GM12878 (cell line): ENCODE data around the gene ADSS2. TPM values are rescaled to one million over a fixed set of nuclear protein-coding genes. Genes with fewer than 3 reads are reported as not detected.

Source experiments
- BCL11A ChIP-seq: IDR thresholded peaks from 2 replicates; pipeline ENCODE4 v1.6.1; 2011; ENCODE audit warnings: low read depth, low read length
- CBX5 ChIP-seq: sonication (generic); IDR thresholded peaks from 2 replicates; pipeline ENCODE4 v1.6.1; 2016; ENCODE audit warnings: low read depth, moderate library complexity, mild to moderate bottlenecking, inconsistent platforms
- EGR1 ChIP-seq, 2 experiments: IDR thresholded peaks; 1 replicate in 1 of 2; 2 replicates in 1 of 2; pipeline ENCODE4 v1.6.1; 2011 to 2012; ENCODE audit warnings: low read depth in 2 of 2, low read length in 2 of 2, borderline replicate concordance in 1 of 2, mild to moderate bottlenecking in 1 of 2, moderate library complexity in 1 of 2
- FOS ChIP-seq: IDR thresholded peaks from 3 replicates; pipeline ENCODE4 v1.6.1; 2011; ENCODE audit warnings: borderline replicate concordance; ENCODE audit not compliant: insufficient read length; ENCODE audit errors: extremely low read depth
- GATAD2B ChIP-seq: fragments of 450-650 bp; conservative IDR thresholded peaks from 2 replicates; pipeline ENCODE4 v1.6.1; 2017; ENCODE audit warnings: low read depth, mild to moderate bottlenecking, moderate library complexity
- KLF5 ChIP-seq: fragments of 450-650 bp; IDR thresholded peaks from 2 replicates; pipeline ENCODE4 v1.6.1; 2014; ENCODE audit warnings: mild to moderate bottlenecking; ENCODE audit not compliant: partially characterized antibody
- MYC ChIP-seq: IDR thresholded peaks from 2 replicates; pipeline ENCODE4 v1.6.1; 2011; ENCODE audit warnings: mild to moderate bottlenecking, low read length, moderate library complexity, inconsistent platforms; ENCODE audit not compliant: insufficient read depth, insufficient replicate concordance, insufficient read length, severe bottlenecking
- NBN ChIP-seq: fragments of 450-650 bp; IDR thresholded peaks from 2 replicates; pipeline ENCODE4 v1.6.1; 2016
- NRF1 ChIP-seq: conservative IDR thresholded peaks from 2 replicates; pipeline ENCODE4 v1.6.1; 2011; ENCODE audit warnings: mild to moderate bottlenecking, low read depth, low read length, improper control_type of control experiment
- RUNX3 ChIP-seq: IDR thresholded peaks from 2 replicates; pipeline ENCODE4 v1.6.1; 2012; ENCODE audit warnings: low read length, inconsistent platforms
- SP1 ChIP-seq: IDR thresholded peaks from one replicate; pipeline ENCODE4 v1.6.1; 2011; ENCODE audit warnings: low read depth, low read length
- TARDBP ChIP-seq: IDR thresholded peaks from 2 replicates; pipeline ENCODE4 v1.6.1; 2016; ENCODE audit warnings: borderline replicate concordance
- ZNF207 ChIP-seq: fragments of 450-650 bp; IDR thresholded peaks from 2 replicates; pipeline ENCODE4 v1.6.1; 2014; ENCODE audit warnings: antibody characterized with exemption, mild to moderate bottlenecking, borderline replicate concordance
- polyA plus RNA-seq, 11 experiments: library from polyadenylated mRNA; depleted of rRNA in 4 of 11; unstranded in 6 of 11; stranded (reverse) in 5 of 11; fragments of >200 nt; fragmentation: Nextera tagmentation in 4 of 11; fragmentation: Illumina TruSeq in 1 of 11; extraction: Ambion mirVana in 4 of 11; extraction: Trizol in 1 of 11; gene quantifications; 1 replicate in 1 of 11; 2 replicates in 10 of 11; pipeline versions ENCODE4 v1.2.1 to v1.2.3, GENCODE V29; 2011 to 2016; ENCODE audit warnings: inconsistent platforms in 2 of 11, missing spikeins in 2 of 11, low read depth in 1 of 11
- total RNA-seq, 4 experiments: library from RNA; depleted of rRNA in 3 of 4; stranded (reverse); fragments of >200 nt in 3 of 4; fragmentation: Illumina TruSeq in 1 of 4; extraction: Trizol in 1 of 4; gene quantifications; 2 replicates each; pipeline versions ENCODE4 v1.2.1 to v1.2.3, GENCODE V29; 2013 to 2021
- TF ChIP-seq, protein P1 (sequence below): fragments of 150-350 bp; IDR thresholded peaks from 2 replicates; pipeline ENCODE4 v1.6.1; 2016; ENCODE audit warnings: low read depth, low read length
- TF ChIP-seq, protein P2 (sequence below): fragments of 450-650 bp; formaldehyde crosslinking; IDR thresholded peaks from 2 replicates; pipeline ENCODE4 v1.5.0; 2022; ENCODE audit warnings: mild to moderate bottlenecking, missing genetic modification characterization
- TF ChIP-seq, protein P3 (sequence below): fragments of 450-650 bp; IDR thresholded peaks from 2 replicates; pipeline ENCODE4 v1.6.1; 2017; ENCODE audit warnings: mild to moderate bottlenecking, moderate library complexity
- TF ChIP-seq, protein P4 (sequence below): IDR thresholded peaks from 2 replicates; pipeline ENCODE4 v1.6.1; 2012; ENCODE audit warnings: low read length, inconsistent platforms

ADSS2 gene
- total and polyA plus RNA-seq, 10 of the 15 experiments (the other 5 are each of a cell fraction or from before 2014, with no cell fraction given): 8.1 to 49.3 (median 40.6) TPM

DNA sequence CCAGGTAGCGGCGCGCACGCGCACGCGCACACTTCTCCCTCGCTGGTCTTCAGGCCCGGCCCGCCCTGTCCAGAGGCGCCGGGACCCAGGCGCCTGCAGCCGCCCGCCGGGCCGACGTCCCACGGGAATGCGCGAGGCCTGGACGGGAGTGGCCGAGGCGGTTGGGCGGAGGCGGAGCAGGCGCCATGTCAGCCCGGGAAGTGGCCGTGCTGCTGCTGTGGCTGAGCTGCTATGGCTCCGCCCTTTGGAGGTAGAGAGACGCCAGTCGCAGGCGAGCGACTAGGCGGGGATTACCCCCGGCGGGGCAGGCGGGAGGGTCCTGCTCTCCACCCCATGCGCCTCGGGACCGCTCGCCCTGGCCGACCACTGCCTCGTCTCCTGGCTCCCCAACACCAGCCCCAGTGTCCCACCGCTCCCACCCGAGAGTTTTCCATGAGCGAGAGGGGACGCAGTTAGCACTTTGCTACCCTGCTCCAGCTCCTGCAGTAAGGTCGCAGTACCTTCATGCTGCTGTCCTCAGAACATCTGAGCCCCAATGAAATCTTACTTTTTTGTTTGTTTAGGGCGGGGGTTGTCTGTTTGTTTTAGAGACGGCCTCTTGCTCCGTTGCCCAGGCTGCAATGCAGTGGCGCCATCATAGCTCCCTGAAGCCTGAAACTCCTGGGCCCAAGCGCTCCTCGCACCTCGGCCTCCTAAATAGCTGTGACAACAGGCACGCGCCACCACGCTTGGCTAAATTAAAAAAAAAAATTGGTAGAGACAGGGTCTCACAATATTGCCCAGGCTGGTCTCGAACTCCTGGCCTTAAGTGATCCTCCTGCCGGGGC, 9.7 kb upstream of the ADSS2 start, which contains the start of gene CATSPERE (continued):
- no peak for TF ChIP-seq RUNX3
- TF ChIP-seq NRF1: peak; percentile 51
- TF ChIP-seq FOS: no peak
- no peak for TF ChIP-seq BCL11A
- TF ChIP-seq, protein P1, sequence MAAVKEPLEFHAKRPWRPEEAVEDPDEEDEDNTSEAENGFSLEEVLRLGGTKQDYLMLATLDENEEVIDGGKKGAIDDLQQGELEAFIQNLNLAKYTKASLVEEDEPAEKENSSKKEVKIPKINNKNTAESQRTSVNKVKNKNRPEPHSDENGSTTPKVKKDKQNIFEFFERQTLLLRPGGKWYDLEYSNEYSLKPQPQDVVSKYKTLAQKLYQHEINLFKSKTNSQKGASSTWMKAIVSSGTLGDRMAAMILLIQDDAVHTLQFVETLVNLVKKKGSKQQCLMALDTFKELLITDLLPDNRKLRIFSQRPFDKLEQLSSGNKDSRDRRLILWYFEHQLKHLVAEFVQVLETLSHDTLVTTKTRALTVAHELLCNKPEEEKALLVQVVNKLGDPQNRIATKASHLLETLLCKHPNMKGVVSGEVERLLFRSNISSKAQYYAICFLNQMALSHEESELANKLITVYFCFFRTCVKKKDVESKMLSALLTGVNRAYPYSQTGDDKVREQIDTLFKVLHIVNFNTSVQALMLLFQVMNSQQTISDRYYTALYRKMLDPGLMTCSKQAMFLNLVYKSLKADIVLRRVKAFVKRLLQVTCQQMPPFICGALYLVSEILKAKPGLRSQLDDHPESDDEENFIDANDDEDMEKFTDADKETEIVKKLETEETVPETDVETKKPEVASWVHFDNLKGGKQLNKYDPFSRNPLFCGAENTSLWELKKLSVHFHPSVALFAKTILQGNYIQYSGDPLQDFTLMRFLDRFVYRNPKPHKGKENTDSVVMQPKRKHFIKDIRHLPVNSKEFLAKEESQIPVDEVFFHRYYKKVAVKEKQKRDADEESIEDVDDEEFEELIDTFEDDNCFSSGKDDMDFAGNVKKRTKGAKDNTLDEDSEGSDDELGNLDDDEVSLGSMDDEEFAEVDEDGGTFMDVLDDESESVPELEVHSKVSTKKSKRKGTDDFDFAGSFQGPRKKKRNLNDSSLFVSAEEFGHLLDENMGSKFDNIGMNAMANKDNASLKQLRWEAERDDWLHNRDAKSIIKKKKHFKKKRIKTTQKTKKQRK: no peak
- TF ChIP-seq, protein P2, sequence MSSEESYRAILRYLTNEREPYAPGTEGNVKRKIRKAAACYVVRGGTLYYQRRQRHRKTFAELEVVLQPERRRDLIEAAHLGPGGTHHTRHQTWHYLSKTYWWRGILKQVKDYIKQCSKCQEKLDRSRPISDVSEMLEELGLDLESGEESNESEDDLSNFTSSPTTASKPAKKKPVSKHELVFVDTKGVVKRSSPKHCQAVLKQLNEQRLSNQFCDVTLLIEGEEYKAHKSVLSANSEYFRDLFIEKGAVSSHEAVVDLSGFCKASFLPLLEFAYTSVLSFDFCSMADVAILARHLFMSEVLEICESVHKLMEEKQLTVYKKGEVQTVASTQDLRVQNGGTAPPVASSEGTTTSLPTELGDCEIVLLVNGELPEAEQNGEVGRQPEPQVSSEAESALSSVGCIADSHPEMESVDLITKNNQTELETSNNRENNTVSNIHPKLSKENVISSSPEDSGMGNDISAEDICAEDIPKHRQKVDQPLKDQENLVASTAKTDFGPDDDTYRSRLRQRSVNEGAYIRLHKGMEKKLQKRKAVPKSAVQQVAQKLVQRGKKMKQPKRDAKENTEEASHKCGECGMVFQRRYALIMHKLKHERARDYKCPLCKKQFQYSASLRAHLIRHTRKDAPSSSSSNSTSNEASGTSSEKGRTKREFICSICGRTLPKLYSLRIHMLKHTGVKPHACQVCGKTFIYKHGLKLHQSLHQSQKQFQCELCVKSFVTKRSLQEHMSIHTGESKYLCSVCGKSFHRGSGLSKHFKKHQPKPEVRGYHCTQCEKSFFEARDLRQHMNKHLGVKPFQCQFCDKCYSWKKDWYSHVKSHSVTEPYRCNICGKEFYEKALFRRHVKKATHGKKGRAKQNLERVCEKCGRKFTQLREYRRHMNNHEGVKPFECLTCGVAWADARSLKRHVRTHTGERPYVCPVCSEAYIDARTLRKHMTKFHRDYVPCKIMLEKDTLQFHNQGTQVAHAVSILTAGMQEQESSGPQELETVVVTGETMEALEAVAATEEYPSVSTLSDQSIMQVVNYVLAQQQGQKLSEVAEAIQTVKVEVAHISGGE (CRISPR knock-in tag): no peak
- peak in 1 of 2 experiments; percentile 23; a peak in 1 of 3 replicates for TF ChIP-seq EGR1 (IDR thresholded peaks at IDR 0.05; ENCODE audit: borderline replicate concordance in 1 of 2, low read depth in 2 of 2, low read length in 2 of 2)
- TF ChIP-seq, protein P3, sequence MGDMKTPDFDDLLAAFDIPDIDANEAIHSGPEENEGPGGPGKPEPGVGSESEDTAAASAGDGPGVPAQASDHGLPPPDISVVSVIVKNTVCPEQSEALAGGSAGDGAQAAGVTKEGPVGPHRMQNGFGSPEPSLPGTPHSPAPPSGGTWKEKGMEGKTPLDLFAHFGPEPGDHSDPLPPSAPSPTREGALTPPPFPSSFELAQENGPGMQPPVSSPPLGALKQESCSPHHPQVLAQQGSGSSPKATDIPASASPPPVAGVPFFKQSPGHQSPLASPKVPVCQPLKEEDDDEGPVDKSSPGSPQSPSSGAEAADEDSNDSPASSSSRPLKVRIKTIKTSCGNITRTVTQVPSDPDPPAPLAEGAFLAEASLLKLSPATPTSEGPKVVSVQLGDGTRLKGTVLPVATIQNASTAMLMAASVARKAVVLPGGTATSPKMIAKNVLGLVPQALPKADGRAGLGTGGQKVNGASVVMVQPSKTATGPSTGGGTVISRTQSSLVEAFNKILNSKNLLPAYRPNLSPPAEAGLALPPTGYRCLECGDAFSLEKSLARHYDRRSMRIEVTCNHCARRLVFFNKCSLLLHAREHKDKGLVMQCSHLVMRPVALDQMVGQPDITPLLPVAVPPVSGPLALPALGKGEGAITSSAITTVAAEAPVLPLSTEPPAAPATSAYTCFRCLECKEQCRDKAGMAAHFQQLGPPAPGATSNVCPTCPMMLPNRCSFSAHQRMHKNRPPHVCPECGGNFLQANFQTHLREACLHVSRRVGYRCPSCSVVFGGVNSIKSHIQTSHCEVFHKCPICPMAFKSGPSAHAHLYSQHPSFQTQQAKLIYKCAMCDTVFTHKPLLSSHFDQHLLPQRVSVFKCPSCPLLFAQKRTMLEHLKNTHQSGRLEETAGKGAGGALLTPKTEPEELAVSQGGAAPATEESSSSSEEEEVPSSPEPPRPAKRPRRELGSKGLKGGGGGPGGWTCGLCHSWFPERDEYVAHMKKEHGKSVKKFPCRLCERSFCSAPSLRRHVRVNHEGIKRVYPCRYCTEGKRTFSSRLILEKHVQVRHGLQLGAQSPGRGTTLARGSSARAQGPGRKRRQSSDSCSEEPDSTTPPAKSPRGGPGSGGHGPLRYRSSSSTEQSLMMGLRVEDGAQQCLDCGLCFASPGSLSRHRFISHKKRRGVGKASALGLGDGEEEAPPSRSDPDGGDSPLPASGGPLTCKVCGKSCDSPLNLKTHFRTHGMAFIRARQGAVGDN: peak; percentile 85
- no peak for TF ChIP-seq CBX5
- no peak for TF ChIP-seq MYC
- TF ChIP-seq NBN: no peak
- no peak for TF ChIP-seq TARDBP
- peak; percentile 12 for TF ChIP-seq SP1
- TF ChIP-seq KLF5: peak; percentile 38
- TF ChIP-seq, protein P4, sequence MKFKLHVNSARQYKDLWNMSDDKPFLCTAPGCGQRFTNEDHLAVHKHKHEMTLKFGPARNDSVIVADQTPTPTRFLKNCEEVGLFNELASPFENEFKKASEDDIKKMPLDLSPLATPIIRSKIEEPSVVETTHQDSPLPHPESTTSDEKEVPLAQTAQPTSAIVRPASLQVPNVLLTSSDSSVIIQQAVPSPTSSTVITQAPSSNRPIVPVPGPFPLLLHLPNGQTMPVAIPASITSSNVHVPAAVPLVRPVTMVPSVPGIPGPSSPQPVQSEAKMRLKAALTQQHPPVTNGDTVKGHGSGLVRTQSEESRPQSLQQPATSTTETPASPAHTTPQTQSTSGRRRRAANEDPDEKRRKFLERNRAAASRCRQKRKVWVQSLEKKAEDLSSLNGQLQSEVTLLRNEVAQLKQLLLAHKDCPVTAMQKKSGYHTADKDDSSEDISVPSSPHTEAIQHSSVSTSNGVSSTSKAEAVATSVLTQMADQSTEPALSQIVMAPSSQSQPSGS: no peak
- no peak for TF ChIP-seq ZNF207
- peak; percentile 80 for TF ChIP-seq GATAD2B
